Mucosa of rectum (tissue), 2 donors: ENCODE results near the gene SPATA45.
"Not testable (repeated sequence)": the region's sequence is repeated elsewhere in the genome, so short reads cannot be mapped to it uniquely, and the experiment has no call there.

Experiments used
- H3K27ac ChIP-seq, 2 donors: one replicate each; pipeline ENCODE4 v1.7.0; 2013; ENCODE audit warnings: inconsistent platforms in 2 of 2, low read depth in 2 of 2, low read length in 2 of 2
- H3K27me3 ChIP-seq, 2 donors: one replicate each; pipeline ENCODE4 v1.7.0; 2013; ENCODE audit warnings: low read length in 2 of 2; ENCODE audit not compliant: control insufficient read depth in 2 of 2, insufficient read depth in 2 of 2
- H3K36me3 ChIP-seq, 2 donors: one replicate each; pipeline ENCODE4 v1.7.0; 2013; ENCODE audit warnings: low read length in 2 of 2; ENCODE audit not compliant: control insufficient read depth in 2 of 2, insufficient read depth in 2 of 2
- H3K4me1 ChIP-seq, 2 donors: one replicate each; pipeline ENCODE4 v1.7.0; 2013; ENCODE audit warnings: low read length in 2 of 2, mild to moderate bottlenecking in 1 of 2; ENCODE audit not compliant: control insufficient read depth in 2 of 2, insufficient read depth in 2 of 2
- H3K4me3 ChIP-seq, 2 donors: one replicate each; pipeline ENCODE4 v1.7.0; 2013; ENCODE audit warnings: low read length in 2 of 2
- H3K9ac ChIP-seq, 2 donors: one replicate each; pipeline ENCODE4 v1.7.0; 2013; ENCODE audit warnings: low read length in 2 of 2, low read depth in 1 of 2, mild to moderate bottlenecking in 1 of 2
- H3K9me3 ChIP-seq, 2 donors: one replicate each; pipeline ENCODE4 v1.7.0; 2013; ENCODE audit warnings: low read length in 2 of 2; ENCODE audit not compliant: control insufficient read depth in 2 of 2
- donor health status: healthy.
- donor health status: Normal muscosa, but diverticular disease.

SPATA45 gene

GRCh38 chr1:212862111-212862690 is 14.8 kb upstream of the SPATA45 start:
- no peak overlapping the region for H3K4me3 ChIP-seq
- no peaks in the 10 kb centered on the region for H3K27me3 ChIP-seq
- no peaks in the 10 kb centered on the region for H3K9me3 ChIP-seq
- peaks cover 14 to 20% of the 10 kb centered on the region in 2 donors for H3K4me1 ChIP-seq
- H3K27ac ChIP-seq: no peak overlapping the region
- no peaks in the 10 kb centered on the region for H3K36me3 ChIP-seq
- no peak overlapping the region for H3K9ac ChIP-seq

GRCh38 chr1:212860713-212861581 is 13.5 kb upstream of the SPATA45 start:
- H3K4me1 ChIP-seq: peaks cover 18 to 25% of the 10 kb centered on the region in 2 donors
- H3K4me3 ChIP-seq: peak overlapping the region in 1 of 2 donors; percentile 32

GRCh38 chr1:212858461-212859265 is 11.2 kb upstream of the SPATA45 start:
- H3K9me3 ChIP-seq: no peaks in the 10 kb centered on the region
- peak overlapping the region; percentile 87 to 95 for H3K4me3 ChIP-seq
- H3K27me3 ChIP-seq: no peaks in the 10 kb centered on the region
- no peaks in the 10 kb centered on the region for H3K36me3 ChIP-seq
- peaks cover 18 to 25% of the 10 kb centered on the region in 2 donors for H3K4me1 ChIP-seq
- H3K27ac ChIP-seq: peak overlapping the region; percentile 61 to 83
- peak overlapping the region; percentile 77 to 79 for H3K9ac ChIP-seq

More at GRCh38 chr1:212860713-212861581, 13.5 kb upstream of the SPATA45 start:
- H3K9ac ChIP-seq: no peak overlapping the region
- H3K27me3 ChIP-seq: no peaks in the 10 kb centered on the region
- no peaks in the 10 kb centered on the region for H3K36me3 ChIP-seq
- no peaks in the 10 kb centered on the region for H3K9me3 ChIP-seq
- no peak overlapping the region for H3K27ac ChIP-seq

GRCh38 chr1:212857992-212858460 is 10.6 kb upstream of the SPATA45 start, which contains the start of gene FLVCR1:
TSS of gene FLVCR1 (plus strand) at chr1:212858275. CDS start at chr1:212858453, 178 bp downstream.
- no peaks in the 10 kb centered on the region for H3K36me3 ChIP-seq
- peak within 1 kb of the TSS; percentile 79 to 83 for H3K9ac ChIP-seq
- H3K9me3 ChIP-seq: no peaks in the 10 kb centered on the region
- peaks cover 18 to 25% of the 10 kb centered on the region in 2 donors for H3K4me1 ChIP-seq
- H3K4me3 ChIP-seq: peak within 1 kb of the TSS; percentile 87 to 95
- H3K27me3 ChIP-seq: no peaks in the 10 kb centered on the region
- peak within 1 kb of the TSS; percentile 61 to 83 for H3K27ac ChIP-seq

- Histone ChIP-seq H3K9ac (no peak overlapping the region), H3K27ac (no peak overlapping the region), H3K4me1 (peaks cover 18 to 25% of the 10 kb centered on the region in 2 donors), H3K27me3 (no peaks in the 10 kb centered on the region), H3K36me3 (no peaks in the 10 kb centered on the region), H3K9me3 (no peaks in the 10 kb centered on the region), H3K4me3 (peak overlapping the region in 1 of 2 donors; percentile 95)
Observed at GRCh38 chr1:212856755-212857154, 9.3 kb upstream of the SPATA45 start.

GRCh38 chr1:212853658-212854057 is 6.2 kb upstream of the SPATA45 start:
- no peak overlapping the region for H3K9ac ChIP-seq
- no peak overlapping the region for H3K27ac ChIP-seq
- no peak overlapping the region for H3K4me3 ChIP-seq
- H3K27me3 ChIP-seq: no peaks in the 10 kb centered on the region
- H3K36me3 ChIP-seq: no peaks in the 10 kb centered on the region
- H3K4me1 ChIP-seq: peaks cover 8 to 13% of the 10 kb centered on the region in 2 donors
- no peaks in the 10 kb centered on the region for H3K9me3 ChIP-seq

- Histone ChIP-seq H3K36me3 (no peaks in the 10 kb centered on the region), H3K27me3 (no peaks in the 10 kb centered on the region), H3K9me3 (no peaks in the 10 kb centered on the region), H3K4me1 (peaks cover 4 to 5% of the 10 kb centered on the region in 2 donors), H3K9ac (no peak overlapping the region), H3K27ac (no peak overlapping the region), H3K4me3 (no peak overlapping the region)
Observed at GRCh38 chr1:212852105-212852688, 4.7 kb upstream of the SPATA45 start.

- not testable (repeated sequence) for H3K4me1 ChIP-seq, H3K27ac ChIP-seq
Observed at GRCh38 chr1:212844521-212844920, 2.9 kb downstream of the SPATA45 start.

GRCh38 chr1:212838145-212838544 is 9.3 kb downstream of the SPATA45 start:
- H3K4me3 ChIP-seq: no peak overlapping the region
- H3K27ac ChIP-seq: no peak overlapping the region
- no peaks in the 10 kb centered on the region for H3K9me3 ChIP-seq
- no peaks in the 10 kb centered on the region for H3K36me3 ChIP-seq
- no peak overlapping the region for H3K9ac ChIP-seq
- H3K4me1 ChIP-seq: peaks cover 4 to 9% of the 10 kb centered on the region in 2 donors
- H3K27me3 ChIP-seq: no peaks in the 10 kb centered on the region

More at GRCh38 chr1:212844521-212844920, 2.9 kb downstream of the SPATA45 start:
- not testable (repeated sequence) for H3K9me3 ChIP-seq, H3K36me3 ChIP-seq, H3K27me3 ChIP-seq, H3K4me3 ChIP-seq, H3K9ac ChIP-seq
